NCI-H774 (cell line): ENCODE results near the gene ZFPM1.

Experiments
- DNase-seq: peaks from one replicate; lab custom pipeline; 2025; lab: John Stamatoyannopoulos, UW

ZFPM1 gene

GRCh38 chr16:88417684-88418476, 35.2 kb upstream of the ZFPM1 start:
- no peak for DNase-seq

- DNase-seq, result no peak
Measured at GRCh38 chr16:88418869-88419268, 34.2 kb upstream of the ZFPM1 start.

- no peak for DNase-seq
Measured at GRCh38 chr16:88419790-88420189, 33.3 kb upstream of the ZFPM1 start.

- no peak for DNase-seq
Measured at GRCh38 chr16:88420496-88420895, 32.6 kb upstream of the ZFPM1 start.

GRCh38 chr16:88421301-88421700, 31.8 kb upstream of the ZFPM1 start:
- DNase-seq, result no peak

GRCh38 chr16:88421871-88422433, 31.1 kb upstream of the ZFPM1 start:
- DNase-seq, result no peak

GRCh38 chr16:88422733-88423447, 30.2 kb upstream of the ZFPM1 start:
- DNase-seq, result no peak

GRCh38 chr16:88423448-88423850, 29.6 kb upstream of the ZFPM1 start:
- no peak for DNase-seq

GRCh38 chr16:88424587-88425235, 28.4 kb upstream of the ZFPM1 start:
- DNase-seq, result no peak

GRCh38 chr16:88426018-88426417, 27.1 kb upstream of the ZFPM1 start:
- no peak for DNase-seq

- no peak for DNase-seq
Measured at GRCh38 chr16:88427376-88427775, 25.7 kb upstream of the ZFPM1 start.

GRCh38 chr16:88428156-88428555, 24.9 kb upstream of the ZFPM1 start:
- no peak for DNase-seq

- no peak for DNase-seq
Measured at GRCh38 chr16:88428616-88429386, 24.3 kb upstream of the ZFPM1 start.

GRCh38 chr16:88429387-88430184, 23.5 kb upstream of the ZFPM1 start:
- no peak for DNase-seq

GRCh38 chr16:88430185-88430523, 22.9 kb upstream of the ZFPM1 start:
- no peak for DNase-seq

GRCh38 chr16:88430524-88431446, 22.3 kb upstream of the ZFPM1 start:
- DNase-seq, result no peak

- no peak for DNase-seq
Measured at GRCh38 chr16:88431651-88432050, 21.4 kb upstream of the ZFPM1 start.

- DNase-seq, result no peak
Measured at GRCh38 chr16:88432174-88432573, 20.9 kb upstream of the ZFPM1 start.

GRCh38 chr16:88432753-88433152, 20.3 kb upstream of the ZFPM1 start:
- no peak for DNase-seq
